HK-2 (cell line): ENCODE results near the gene RAB40B.
"Not testable (repeated sequence)": the region's sequence is repeated elsewhere in the genome, so short reads cannot be mapped to it uniquely, and the experiment has no call there.

Experiments
- DNase-seq: peaks from one replicate; pipeline ENCODE4 v3.0.0-alpha.2; 2018; ENCODE audit not compliant: unreplicated experiment

The RAB40B gene

GRCh38 chr17:82698065-82698973, at the start of gene RAB40B:
TSS of gene RAB40B (minus strand) at chr17:82698698. CDS start at chr17:82698596, 102 bp downstream.
- DNase-seq: peak; percentile 99

- no peak for DNase-seq
Measured at GRCh38 chr17:82745524-82745923, 47.0 kb upstream of the RAB40B start.

- not testable (repeated sequence) for DNase-seq
Measured at GRCh38 chr17:82744736-82745135, 46.2 kb upstream of the RAB40B start.

- no peak for DNase-seq
Measured at GRCh38 chr17:82743344-82744219, 45.1 kb upstream of the RAB40B start.

- no peak for DNase-seq
Measured at GRCh38 chr17:82740906-82741759, 42.6 kb upstream of the RAB40B start.

- no peak for DNase-seq
Measured at GRCh38 chr17:82737967-82738877, 39.7 kb upstream of the RAB40B start.

GRCh38 chr17:82736511-82737185, 38.1 kb upstream of the RAB40B start:
- DNase-seq: no peak

GRCh38 chr17:82734987-82735866, 36.7 kb upstream of the RAB40B start, which contains the start of gene FN3K:
TSS of gene FN3K (plus strand) at chr17:82735615. CDS start at chr17:82735637, 22 bp downstream.
- peak; percentile 13 for DNase-seq

GRCh38 chr17:82732118-82732743, 33.7 kb upstream of the RAB40B start:
- DNase-seq: no peak

GRCh38 chr17:82729479-82730260, 31.2 kb upstream of the RAB40B start:
- no peak for DNase-seq

GRCh38 chr17:82726427-82726826, 27.9 kb upstream of the RAB40B start:
- DNase-seq: no peak

GRCh38 chr17:82723169-82723807, 24.8 kb upstream of the RAB40B start:
- DNase-seq: no peak

- DNase-seq: no peak
Measured at GRCh38 chr17:82722341-82723013, 24.0 kb upstream of the RAB40B start.

- no peak for DNase-seq
Measured at GRCh38 chr17:82720204-82720603, 21.7 kb upstream of the RAB40B start.

- DNase-seq: no peak
Measured at GRCh38 chr17:82718986-82719685, 20.6 kb upstream of the RAB40B start.
